DMS 273 (cell line): ENCODE data around the gene HPRT1.
A peak's percentile ranks its signal among the peaks of the same experiment; 100 is the strongest.

Experiments
- DNase-seq: peaks from one replicate; lab custom pipeline; 2025; ENCODE audit not compliant: unreplicated experiment; lab: John Stamatoyannopoulos, UW

HPRT1 gene

GRCh38 chrX:134542485-134542884 is 82.5 kb downstream of the HPRT1 start:
- DNase-seq: peak; percentile 92

DNA sequence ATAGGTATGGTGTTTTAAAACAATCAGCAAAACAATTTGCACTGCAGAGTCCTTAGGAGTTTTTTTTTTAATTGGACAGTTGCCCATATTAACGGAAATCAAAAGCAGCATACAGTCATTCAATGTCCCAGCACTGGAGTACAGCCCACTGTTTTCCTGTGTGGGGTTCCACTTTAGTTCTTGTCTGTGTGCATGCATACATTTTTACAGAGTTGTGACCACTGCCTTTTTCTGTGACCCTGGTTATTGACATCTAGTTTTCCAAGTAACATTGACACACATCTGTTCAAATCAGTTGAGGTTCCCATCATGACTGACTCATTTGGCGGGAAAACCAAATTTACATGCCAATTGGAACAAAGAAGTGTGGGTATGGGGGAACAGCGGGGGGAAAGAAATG is 83.3 kb downstream of the HPRT1 start:
- DNase-seq: no peak

DNA sequence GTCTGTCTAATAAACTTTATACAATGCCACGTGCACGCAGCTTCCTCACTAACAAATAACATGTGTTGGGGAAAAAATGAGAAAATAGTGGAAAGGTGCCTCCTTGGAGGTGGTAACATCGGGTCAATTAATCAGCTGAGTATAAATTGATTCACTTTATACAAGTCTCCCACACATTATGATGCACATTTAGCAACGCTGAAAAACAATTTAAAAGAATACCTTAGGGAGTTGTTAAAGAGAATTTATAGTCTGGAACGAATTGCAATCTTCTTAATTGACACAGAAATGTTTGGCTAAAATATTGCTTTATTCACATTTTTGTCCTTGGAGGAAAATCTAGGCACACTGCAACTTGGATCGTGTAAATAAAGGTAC is 84.2 kb downstream of the HPRT1 start:
- no peak for DNase-seq

GRCh38 chrX:134544513-134545151 is 84.7 kb downstream of the HPRT1 start:
- DNase-seq: no peak

DNA sequence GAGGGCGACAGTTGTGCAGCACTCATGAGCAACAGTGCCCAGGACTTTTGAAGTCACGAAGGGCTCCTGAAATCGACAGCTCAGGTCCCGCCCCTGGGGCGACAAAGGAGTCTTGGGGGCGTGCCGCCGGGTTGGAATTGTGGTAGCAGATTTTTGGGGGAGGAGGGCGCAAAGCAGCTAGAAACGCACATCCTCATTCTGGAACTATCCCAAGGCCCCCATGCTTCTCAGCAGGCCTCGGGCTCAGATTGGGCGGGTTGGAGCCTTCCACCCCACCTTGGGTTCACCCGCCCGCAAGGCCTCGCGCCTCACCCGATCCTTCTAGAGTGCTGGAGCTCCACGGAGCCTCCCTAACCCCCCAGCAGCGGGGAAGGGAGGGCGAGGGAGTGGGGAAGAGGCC is 85.5 kb downstream of the HPRT1 start:
- DNase-seq: no peak

- no peak for DNase-seq
Measured at GRCh38 chrX:134546187-134546586, 86.2 kb downstream of the HPRT1 start.

DNA sequence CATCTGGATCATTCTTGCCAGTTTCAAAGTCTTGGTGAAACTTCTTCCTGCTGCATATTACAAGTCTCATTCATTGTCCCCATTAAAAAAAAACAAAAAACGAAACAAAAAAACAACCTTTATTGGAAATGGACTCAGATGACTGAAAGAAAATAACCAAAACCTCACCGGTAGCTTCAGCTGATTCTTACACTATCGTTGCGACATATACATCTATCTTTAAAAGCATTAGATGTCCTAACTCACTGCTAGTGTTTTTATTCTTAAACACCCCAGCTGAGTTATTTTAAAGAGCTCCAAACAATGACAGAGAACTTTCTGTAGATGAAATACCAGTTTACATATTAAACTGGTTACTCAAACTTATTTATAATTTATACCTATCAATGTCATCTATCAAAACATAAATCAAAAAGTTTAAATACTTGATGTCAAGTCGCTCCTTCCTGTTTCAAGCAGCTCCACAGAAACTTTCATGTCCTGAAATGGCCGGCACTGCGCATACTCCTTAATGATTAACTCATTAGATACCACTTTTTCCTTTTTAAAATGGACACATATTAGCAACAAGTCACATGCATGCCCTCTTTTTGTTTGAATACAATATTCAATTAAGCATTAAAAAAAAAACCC is 87.2 kb downstream of the HPRT1 start:
- no peak for DNase-seq

GRCh38 chrX:134548257-134549201 is 88.6 kb downstream of the HPRT1 start:
- peak; percentile 40 for DNase-seq
